HL-60 (cell line): Measurements from ENCODE around the gene RASA2.

Source experiments
- DNase-seq, 2 experiments: peaks; one replicate each; pipeline ENCODE4 v3.0.0-alpha.2; 2010 to 2020; ENCODE audit warnings: low read depth in 1 of 2, low spot score in 1 of 2
- H3K27ac ChIP-seq: fragments of 250-450 bp; sonication (Bioruptor Pico); replicated peaks from 2 replicates; pipeline ENCODE4 v1.5.1; 2020; ENCODE audit warnings: mild to moderate bottlenecking, moderate library complexity
- H3K27me3 ChIP-seq: fragments of 250-450 bp; sonication (Bioruptor Pico); 2 replicates; pipeline ENCODE4 v1.5.1; 2021; ENCODE audit warnings: mild to moderate bottlenecking, moderate library complexity; ENCODE audit not compliant: insufficient read depth, poor library complexity, severe bottlenecking
- H3K4me3 ChIP-seq: replicated peaks from 2 replicates; pipeline ENCODE4 v1.5.1; 2011; ENCODE audit warnings: mild to moderate bottlenecking, control low read depth, low read length; ENCODE audit not compliant: insufficient read depth
- GABPA ChIP-seq: IDR thresholded peaks from 2 replicates; pipeline ENCODE4 v1.6.1; 2012; ENCODE audit warnings: low read depth
- POLR2AphosphoS5 ChIP-seq: IDR thresholded peaks from 2 replicates; pipeline ENCODE4 v1.6.1; 2012; ENCODE audit warnings: low read depth
- SPI1 ChIP-seq: IDR thresholded peaks from 2 replicates; pipeline ENCODE4 v1.6.1; 2012; ENCODE audit warnings: low read depth, mild to moderate bottlenecking, borderline replicate concordance
- TF ChIP-seq, protein P1 (sequence below): IDR thresholded peaks from one replicate; pipeline ENCODE4 v1.5.1; 2011; ENCODE audit warnings: low read length, control low read depth, inconsistent platforms; ENCODE audit not compliant: insufficient read depth
- TF ChIP-seq, protein P2 (sequence below): IDR thresholded peaks from 2 replicates; pipeline ENCODE4 v1.6.1; 2012; ENCODE audit warnings: low read depth; ENCODE audit not compliant: insufficient replicate concordance

The RASA2 gene

DNA sequence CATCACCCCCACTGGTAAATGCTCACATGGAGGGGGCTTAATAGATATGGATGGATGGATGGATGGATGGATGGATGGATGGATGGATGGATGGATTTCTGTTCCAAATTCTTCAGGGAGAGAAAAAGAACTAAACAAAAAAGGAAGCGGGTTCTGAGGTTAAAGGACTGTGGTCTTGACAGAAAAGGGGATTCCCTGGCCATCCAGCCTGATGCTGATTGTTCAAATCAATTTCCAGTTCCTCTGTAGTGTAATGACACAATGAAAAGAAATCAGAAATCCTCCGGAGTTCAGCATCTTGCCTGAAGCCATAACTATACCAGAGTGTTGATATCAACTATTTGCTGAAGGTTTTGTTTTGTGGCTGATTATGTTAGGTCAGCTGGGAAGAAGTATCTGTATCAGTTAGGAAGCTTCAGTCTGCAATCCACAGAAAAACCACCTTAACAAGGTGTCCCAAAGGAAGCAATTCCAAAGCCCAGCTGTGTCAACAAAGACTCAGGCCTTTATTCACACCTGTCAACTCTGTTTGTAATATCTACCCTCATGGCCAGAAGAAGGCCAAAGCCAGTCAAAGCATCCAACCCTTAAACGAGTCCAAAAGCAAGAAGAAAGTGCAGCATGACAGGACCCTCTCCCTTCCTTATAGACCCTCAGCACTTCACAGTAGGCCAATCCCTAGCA is 24.5 kb upstream of the RASA2 start:
- Histone ChIP-seq H3K27me3 (no peaks in the 10 kb centered on the region), H3K4me3 (no peak overlapping the region), H3K27ac (no peak overlapping the region)
- DNase-seq = no peak
- TF ChIP-seq GABPA (no peak), POLR2AphosphoS5 (no peak), SPI1 (no peak)

DNA sequence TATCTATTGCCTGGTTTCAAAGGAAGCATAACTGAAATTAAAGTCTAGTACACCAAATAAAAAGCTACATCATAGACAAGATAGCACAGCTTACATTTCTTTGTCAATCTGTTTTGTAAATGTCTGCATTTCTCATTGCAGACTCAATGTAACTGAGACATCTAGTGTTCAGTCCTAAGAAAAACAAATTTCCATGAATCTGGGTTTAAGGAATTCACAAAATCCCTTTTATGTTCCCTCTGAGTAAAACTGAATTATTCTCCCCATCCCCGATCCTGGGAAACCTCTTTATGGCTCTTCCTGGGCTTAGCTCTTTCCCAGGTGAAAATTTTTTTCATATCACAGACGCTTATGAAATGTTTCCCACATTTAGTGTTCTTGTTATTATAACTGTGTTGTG is 21.6 kb upstream of the RASA2 start:
- no peak for DNase-seq
- H3K27ac ChIP-seq = no peak overlapping the region
- TF ChIP-seq SPI1 = no peak
- TF ChIP-seq, protein P1, sequence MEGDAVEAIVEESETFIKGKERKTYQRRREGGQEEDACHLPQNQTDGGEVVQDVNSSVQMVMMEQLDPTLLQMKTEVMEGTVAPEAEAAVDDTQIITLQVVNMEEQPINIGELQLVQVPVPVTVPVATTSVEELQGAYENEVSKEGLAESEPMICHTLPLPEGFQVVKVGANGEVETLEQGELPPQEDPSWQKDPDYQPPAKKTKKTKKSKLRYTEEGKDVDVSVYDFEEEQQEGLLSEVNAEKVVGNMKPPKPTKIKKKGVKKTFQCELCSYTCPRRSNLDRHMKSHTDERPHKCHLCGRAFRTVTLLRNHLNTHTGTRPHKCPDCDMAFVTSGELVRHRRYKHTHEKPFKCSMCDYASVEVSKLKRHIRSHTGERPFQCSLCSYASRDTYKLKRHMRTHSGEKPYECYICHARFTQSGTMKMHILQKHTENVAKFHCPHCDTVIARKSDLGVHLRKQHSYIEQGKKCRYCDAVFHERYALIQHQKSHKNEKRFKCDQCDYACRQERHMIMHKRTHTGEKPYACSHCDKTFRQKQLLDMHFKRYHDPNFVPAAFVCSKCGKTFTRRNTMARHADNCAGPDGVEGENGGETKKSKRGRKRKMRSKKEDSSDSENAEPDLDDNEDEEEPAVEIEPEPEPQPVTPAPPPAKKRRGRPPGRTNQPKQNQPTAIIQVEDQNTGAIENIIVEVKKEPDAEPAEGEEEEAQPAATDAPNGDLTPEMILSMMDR = no peak
- no peak for TF ChIP-seq GABPA
- TF ChIP-seq, protein P2, sequence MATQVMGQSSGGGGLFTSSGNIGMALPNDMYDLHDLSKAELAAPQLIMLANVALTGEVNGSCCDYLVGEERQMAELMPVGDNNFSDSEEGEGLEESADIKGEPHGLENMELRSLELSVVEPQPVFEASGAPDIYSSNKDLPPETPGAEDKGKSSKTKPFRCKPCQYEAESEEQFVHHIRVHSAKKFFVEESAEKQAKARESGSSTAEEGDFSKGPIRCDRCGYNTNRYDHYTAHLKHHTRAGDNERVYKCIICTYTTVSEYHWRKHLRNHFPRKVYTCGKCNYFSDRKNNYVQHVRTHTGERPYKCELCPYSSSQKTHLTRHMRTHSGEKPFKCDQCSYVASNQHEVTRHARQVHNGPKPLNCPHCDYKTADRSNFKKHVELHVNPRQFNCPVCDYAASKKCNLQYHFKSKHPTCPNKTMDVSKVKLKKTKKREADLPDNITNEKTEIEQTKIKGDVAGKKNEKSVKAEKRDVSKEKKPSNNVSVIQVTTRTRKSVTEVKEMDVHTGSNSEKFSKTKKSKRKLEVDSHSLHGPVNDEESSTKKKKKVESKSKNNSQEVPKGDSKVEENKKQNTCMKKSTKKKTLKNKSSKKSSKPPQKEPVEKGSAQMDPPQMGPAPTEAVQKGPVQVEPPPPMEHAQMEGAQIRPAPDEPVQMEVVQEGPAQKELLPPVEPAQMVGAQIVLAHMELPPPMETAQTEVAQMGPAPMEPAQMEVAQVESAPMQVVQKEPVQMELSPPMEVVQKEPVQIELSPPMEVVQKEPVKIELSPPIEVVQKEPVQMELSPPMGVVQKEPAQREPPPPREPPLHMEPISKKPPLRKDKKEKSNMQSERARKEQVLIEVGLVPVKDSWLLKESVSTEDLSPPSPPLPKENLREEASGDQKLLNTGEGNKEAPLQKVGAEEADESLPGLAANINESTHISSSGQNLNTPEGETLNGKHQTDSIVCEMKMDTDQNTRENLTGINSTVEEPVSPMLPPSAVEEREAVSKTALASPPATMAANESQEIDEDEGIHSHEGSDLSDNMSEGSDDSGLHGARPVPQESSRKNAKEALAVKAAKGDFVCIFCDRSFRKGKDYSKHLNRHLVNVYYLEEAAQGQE = no peak
- TF ChIP-seq POLR2AphosphoS5 = no peak
- H3K27me3 ChIP-seq = no peaks in the 10 kb centered on the region
- H3K4me3 ChIP-seq = no peak overlapping the region

DNA sequence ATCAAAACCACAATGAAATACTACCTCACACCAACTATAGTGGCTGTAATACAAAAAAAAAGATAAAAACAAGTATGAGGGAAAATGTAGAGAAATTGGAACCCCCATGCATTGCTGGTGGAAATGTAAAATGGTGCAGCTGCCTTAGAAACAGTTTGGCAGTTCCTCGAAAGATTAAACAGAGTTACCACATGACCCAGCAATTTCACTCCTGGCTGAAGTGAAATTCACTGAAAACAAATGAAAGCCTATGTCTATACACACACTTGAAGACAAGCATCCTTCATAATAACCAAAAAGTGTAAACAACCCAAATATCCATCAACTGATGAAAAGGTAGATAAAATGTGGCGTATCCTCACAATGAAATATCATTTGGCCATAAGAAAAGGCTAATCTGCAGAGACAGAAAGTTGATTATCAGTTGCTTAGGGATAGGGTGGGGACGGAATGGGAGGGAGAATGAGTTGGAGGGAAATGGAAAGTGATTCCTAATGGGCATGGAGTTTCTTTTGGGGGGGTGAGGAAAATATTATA is 20.1 kb upstream of the RASA2 start:
- Histone ChIP-seq H3K4me3 (no peak overlapping the region), H3K27ac (no peak overlapping the region), H3K27me3 (no peaks in the 10 kb centered on the region)
- DNase-seq = no peak
- TF ChIP-seq SPI1 (no peak), GABPA (no peak), POLR2AphosphoS5 (no peak)
- TF ChIP-seq, protein P1 = no peak
- TF ChIP-seq, protein P2 = no peak

DNA sequence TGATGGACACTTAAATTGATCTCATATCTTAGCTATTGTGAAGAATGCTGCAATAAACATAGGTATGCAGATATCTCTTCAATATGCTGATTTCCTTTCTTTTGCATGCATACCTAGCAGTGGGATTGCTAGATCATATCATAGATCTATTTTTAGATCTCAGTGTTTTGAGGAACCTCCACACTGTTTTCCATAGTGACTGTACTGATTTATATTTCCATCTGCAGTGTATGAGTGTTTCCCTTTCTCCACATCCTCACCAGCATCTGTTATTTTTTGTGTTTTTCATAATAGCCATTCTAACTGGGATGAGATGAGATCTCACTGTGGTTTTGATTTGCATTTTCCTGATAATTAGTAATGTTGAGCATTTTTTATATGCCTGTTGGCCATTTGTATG is 17.1 kb upstream of the RASA2 start:
- no peak overlapping the region for H3K27ac ChIP-seq
- no peak overlapping the region for H3K4me3 ChIP-seq
- no peak for DNase-seq
- no peaks in the 10 kb centered on the region for H3K27me3 ChIP-seq
- TF ChIP-seq POLR2AphosphoS5 (no peak), GABPA (no peak)
- TF ChIP-seq, protein P2 = no peak
- TF ChIP-seq, protein P1 = no peak
